Esophagus muscularis mucosa (tissue), 4 donors: Measurements from ENCODE around the gene BLM.

Experiments
- EP300 ChIP-seq: sonication (generic); formaldehyde crosslinking; IDR thresholded peaks from one replicate; pipeline ENCODE4 v1.6.1; 2017; ENCODE audit warnings: antibody characterized with exemption
- POLR2A ChIP-seq: fragments of 450-650 bp; IDR thresholded peaks from one replicate; pipeline ENCODE4 v1.6.1; 2017; ENCODE audit warnings: antibody characterized with exemption, moderate library complexity, mild to moderate bottlenecking, low read depth
- TF ChIP-seq, protein P1 (sequence below), 3 experiments: fragments of 200-600 bp in 2 of 3; fragments of 450-650 bp in 1 of 3; sonication (generic) in 2 of 3; IDR thresholded peaks; one replicate each; pipeline ENCODE4 v1.5.1; 2017 to 2019; ENCODE audit warnings: antibody characterized with exemption in 3 of 3, mild to moderate bottlenecking in 2 of 3, moderate library complexity in 1 of 3

DNA sequence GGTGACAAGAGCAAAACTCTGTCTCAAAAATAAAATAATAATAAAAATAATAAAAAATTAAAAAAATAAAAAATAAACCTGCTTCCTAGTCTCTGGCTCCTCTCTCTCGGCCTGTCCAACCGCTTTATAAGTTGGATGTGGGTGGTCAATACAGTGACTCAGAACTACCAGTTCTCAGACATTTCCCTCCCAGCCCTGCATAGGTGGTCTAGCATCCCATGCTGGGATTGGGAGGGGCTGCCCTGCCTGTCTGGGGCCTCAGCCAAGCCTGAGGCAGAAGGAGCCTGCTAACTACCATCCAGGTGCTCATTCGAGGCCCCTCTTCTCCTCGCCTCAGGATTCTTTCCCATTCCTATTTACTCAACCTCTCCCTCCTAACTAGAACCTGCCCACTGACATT lies 33.3 kb upstream of the BLM start:
- TF ChIP-seq, protein P1, sequence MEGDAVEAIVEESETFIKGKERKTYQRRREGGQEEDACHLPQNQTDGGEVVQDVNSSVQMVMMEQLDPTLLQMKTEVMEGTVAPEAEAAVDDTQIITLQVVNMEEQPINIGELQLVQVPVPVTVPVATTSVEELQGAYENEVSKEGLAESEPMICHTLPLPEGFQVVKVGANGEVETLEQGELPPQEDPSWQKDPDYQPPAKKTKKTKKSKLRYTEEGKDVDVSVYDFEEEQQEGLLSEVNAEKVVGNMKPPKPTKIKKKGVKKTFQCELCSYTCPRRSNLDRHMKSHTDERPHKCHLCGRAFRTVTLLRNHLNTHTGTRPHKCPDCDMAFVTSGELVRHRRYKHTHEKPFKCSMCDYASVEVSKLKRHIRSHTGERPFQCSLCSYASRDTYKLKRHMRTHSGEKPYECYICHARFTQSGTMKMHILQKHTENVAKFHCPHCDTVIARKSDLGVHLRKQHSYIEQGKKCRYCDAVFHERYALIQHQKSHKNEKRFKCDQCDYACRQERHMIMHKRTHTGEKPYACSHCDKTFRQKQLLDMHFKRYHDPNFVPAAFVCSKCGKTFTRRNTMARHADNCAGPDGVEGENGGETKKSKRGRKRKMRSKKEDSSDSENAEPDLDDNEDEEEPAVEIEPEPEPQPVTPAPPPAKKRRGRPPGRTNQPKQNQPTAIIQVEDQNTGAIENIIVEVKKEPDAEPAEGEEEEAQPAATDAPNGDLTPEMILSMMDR (IDR thresholded peaks at IDR 0.05): no peak
- no peak for TF ChIP-seq POLR2A
- no peak for TF ChIP-seq EP300
